GM23338 (cell line): ENCODE results near the gene PCLO. TPM values are rescaled to one million over a fixed set of nuclear protein-coding genes. Genes with fewer than 3 reads are reported as not detected.

Experiments used
- ATAC-seq: fragments of 200-7000 bp; cut with Tn5 transposase; 3 replicates; pipeline ENCODE4 v1.9.1; 2020
- DNase-seq: peaks from one replicate; pipeline ENCODE4 v3.0.0-alpha.2; 2015; ENCODE audit warnings: low spot score
- H2AFZ ChIP-seq: fragments of 200-600 bp; sonication (generic); 2 replicates; pipeline ENCODE4 v1.8.0; 2016; ENCODE audit warnings: antibody characterized with exemption, mild to moderate bottlenecking, moderate library complexity
- H3F3A ChIP-seq: fragments of 200-600 bp; sonication (generic); replicated peaks from 2 replicates; pipeline ENCODE4 v1.8.0; 2017; ENCODE audit warnings: antibody characterized with exemption, mixed run types, low read depth
- H3K27ac ChIP-seq: fragments of 200-600 bp; sonication (generic); 2 replicates; pipeline ENCODE4 v1.6.1; 2016; ENCODE audit warnings: low read depth
- H3K27me3 ChIP-seq: fragments of 200-600 bp; sonication (generic); 2 replicates; pipeline ENCODE4 v1.8.0; 2016; ENCODE audit warnings: mild to moderate bottlenecking, mixed run types, moderate library complexity; ENCODE audit not compliant: insufficient read depth
- H3K36me3 ChIP-seq: fragments of 200-600 bp; sonication (generic); 2 replicates; pipeline ENCODE4 v1.8.0; 2016; ENCODE audit warnings: mild to moderate bottlenecking; ENCODE audit not compliant: insufficient read depth
- H3K4me1 ChIP-seq: fragments of 200-600 bp; sonication (generic); 2 replicates; pipeline ENCODE4 v1.8.0; 2016; ENCODE audit warnings: mild to moderate bottlenecking, moderate library complexity; ENCODE audit not compliant: insufficient read depth
- H3K4me2 ChIP-seq: fragments of 200-600 bp; sonication (generic); 2 replicates; pipeline ENCODE4 v1.7.1; 2017; ENCODE audit warnings: mixed run types
- H3K4me3 ChIP-seq: fragments of 200-600 bp; sonication (generic); 2 replicates; pipeline ENCODE4 v1.6.1; 2016; ENCODE audit warnings: mixed run types
- H3K79me2 ChIP-seq: fragments of 200-600 bp; sonication (generic); replicated peaks from 2 replicates; pipeline ENCODE4 v1.8.0; 2017; ENCODE audit warnings: mild to moderate bottlenecking; ENCODE audit not compliant: insufficient read depth
- H3K9me2 ChIP-seq: fragments of 200-600 bp; sonication (generic); 2 replicates; pipeline ENCODE4 v1.8.0; 2017; ENCODE audit not compliant: insufficient read depth
- H4K20me1 ChIP-seq: fragments of 200-600 bp; sonication (generic); replicated peaks from 2 replicates; pipeline ENCODE4 v1.8.0; 2017; ENCODE audit warnings: mild to moderate bottlenecking; ENCODE audit not compliant: insufficient read depth
- H3K27ac Mint-ChIP-seq: 2 replicates; pipeline ENCODE4 v1.8.0; 2020; ENCODE audit warnings: inconsistent platforms, mild to moderate bottlenecking, moderate library complexity, mixed read lengths
- H3K27me3 Mint-ChIP-seq: 3 replicates; pipeline ENCODE4 v1.8.0; 2022; ENCODE audit warnings: low read depth, mild to moderate bottlenecking, moderate library complexity, mixed read lengths, inconsistent platforms; ENCODE audit not compliant: insufficient read depth, poor library complexity
- H3K36me3 Mint-ChIP-seq: 3 replicates; pipeline ENCODE4 v1.8.0; 2021; ENCODE audit warnings: low read depth, mild to moderate bottlenecking, inconsistent platforms, moderate library complexity, mixed read lengths
- H3K4me1 Mint-ChIP-seq: 3 replicates; pipeline ENCODE4 v1.8.0; 2020; ENCODE audit warnings: mild to moderate bottlenecking, inconsistent platforms, mixed read lengths
- H3K4me3 Mint-ChIP-seq: 3 replicates; pipeline ENCODE4 v1.8.0; 2021; ENCODE audit warnings: moderate library complexity, mild to moderate bottlenecking, inconsistent platforms, mixed read lengths
- H3K9me3 Mint-ChIP-seq: 3 replicates; pipeline ENCODE4 v1.8.0; 2020; ENCODE audit warnings: moderate library complexity, mild to moderate bottlenecking, inconsistent platforms, mixed read lengths
- CREB1 ChIP-seq: fragments of 250-450 bp; sonication (Bioruptor Pico); IDR thresholded peaks from 2 replicates; pipeline ENCODE4 v1.5.0; 2020; ENCODE audit warnings: low read depth, mild to moderate bottlenecking, moderate library complexity
- ETS1 ChIP-seq: IDR thresholded peaks from 2 replicates; pipeline ENCODE4 v1.6.1; 2016; ENCODE audit warnings: antibody characterized with exemption
- EZH2phosphoT487 ChIP-seq: fragments of 200-600 bp; sonication (generic); IDR thresholded peaks from one replicate; pipeline ENCODE4 v1.8.1; 2018; ENCODE audit warnings: antibody characterized with exemption; ENCODE audit not compliant: unreplicated experiment
- JUNB ChIP-seq: IDR thresholded peaks from one replicate; pipeline ENCODE4 v1.6.1; 2016; ENCODE audit warnings: antibody characterized with exemption; ENCODE audit not compliant: unreplicated experiment
- NANOG ChIP-seq: IDR thresholded peaks from 2 replicates; pipeline ENCODE4 v1.6.1; 2016; ENCODE audit warnings: antibody characterized with exemption, borderline replicate concordance
- POLR2AphosphoS5 ChIP-seq: IDR thresholded peaks from 2 replicates; pipeline ENCODE4 v1.6.1; 2016; ENCODE audit warnings: antibody characterized with exemption, low read depth
- REST ChIP-seq: IDR thresholded peaks from one replicate; pipeline ENCODE4 v1.6.1; 2018; ENCODE audit warnings: antibody characterized with exemption; ENCODE audit not compliant: unreplicated experiment
- STAT1 ChIP-seq: IDR thresholded peaks from one replicate; pipeline ENCODE4 v1.6.1; 2016; ENCODE audit warnings: antibody characterized with exemption; ENCODE audit not compliant: unreplicated experiment
- ZNF114 ChIP-seq: fragments of 250-450 bp; sonication (Bioruptor Pico); IDR thresholded peaks from 2 replicates; pipeline ENCODE4 v1.5.0; 2020; ENCODE audit warnings: mild to moderate bottlenecking, moderate library complexity
- ZNF331 ChIP-seq: fragments of 250-450 bp; sonication (Bioruptor Pico); IDR thresholded peaks from 2 replicates; pipeline ENCODE4 v1.5.0; 2020; ENCODE audit warnings: low read depth, mild to moderate bottlenecking, moderate library complexity
- polyA plus RNA-seq: library from polyadenylated mRNA; unstranded; fragments of >200 nt; fragmentation: Nextera tagmentation; extraction: Ambion mirVana; gene quantifications from 2 replicates; pipeline ENCODE4 v1.2.1, GENCODE V29; 2016
- total RNA-seq: library from RNA; depleted of rRNA; stranded (reverse); fragments of >200 nt; shearing (Covaris generic); gene quantifications from 2 replicates; pipeline ENCODE4 v1.2.3, GENCODE V29; 2014
- TF ChIP-seq, protein P1 (sequence below): fragments of 250-450 bp; sonication (Bioruptor Pico); IDR thresholded peaks from 2 replicates; pipeline ENCODE4 v1.5.0; 2020; ENCODE audit warnings: mild to moderate bottlenecking, moderate library complexity

The PCLO gene
- total and polyA plus RNA-seq, 2 experiments from 2014 or later = 7.4 to 9.1 TPM

- Mint-ChIP-seq H3K36me3 (no peaks in the 10 kb centered on the region), H3K4me3 (no peak overlapping the region), H3K4me1 (no peaks in the 10 kb centered on the region; the same call in 2 of the 3 replicates), H3K27me3 (no peaks in the 10 kb centered on the region), H3K27ac (no peak overlapping the region), H3K9me3 (no peaks in the 10 kb centered on the region)
- no peak for DNase-seq
- H3F3A ChIP-seq = no peaks in the 10 kb centered on the region
- H3K4me3 ChIP-seq = no peak overlapping the region
- ATAC-seq = no peak
- H3K27ac ChIP-seq = no peak overlapping the region
- TF ChIP-seq EZH2phosphoT487 = no peak
- no peak for TF ChIP-seq STAT1
- TF ChIP-seq ZNF331 (CRISPR knock-in tag) = no peak
- peak; percentile 46 for TF ChIP-seq REST
- H3K4me1 ChIP-seq = no peaks in the 10 kb centered on the region
- H4K20me1 ChIP-seq = no peaks in the 10 kb centered on the region
- no peak overlapping the region for H2AFZ ChIP-seq
- H3K4me2 ChIP-seq = no peak overlapping the region
- no peaks in the 10 kb centered on the region for H3K36me3 ChIP-seq
- H3K27me3 ChIP-seq = no peaks in the 10 kb centered on the region
- H3K9me2 ChIP-seq = peaks cover 8% of the 10 kb centered on the region; the same call in 1 of the 2 replicates
- no peaks in the 10 kb centered on the region for H3K79me2 ChIP-seq
Observed at GRCh38 chr7:82736633-82737032, 426.1 kb downstream of the PCLO start.

GRCh38 chr7:82732677-82733076, 430.0 kb downstream of the PCLO start:
- ATAC-seq = no peak
- H3K27me3 Mint-ChIP-seq = no peaks in the 10 kb centered on the region
- H3K36me3 Mint-ChIP-seq = no peaks in the 10 kb centered on the region
- no peaks in the 10 kb centered on the region for H3K9me3 Mint-ChIP-seq
- H3F3A ChIP-seq = no peaks in the 10 kb centered on the region
- H3K27me3 ChIP-seq = no peaks in the 10 kb centered on the region
- H3K4me3 ChIP-seq = no peak overlapping the region
- H3K27ac Mint-ChIP-seq = no peak overlapping the region
- no peak for DNase-seq
- H3K9me2 ChIP-seq = peaks cover 4% of the 10 kb centered on the region; the same call in 1 of the 2 replicates
- no peaks in the 10 kb centered on the region for H3K4me1 Mint-ChIP-seq
- no peaks in the 10 kb centered on the region for H3K36me3 ChIP-seq
- no peak overlapping the region for H2AFZ ChIP-seq
- H3K4me3 Mint-ChIP-seq = no peak overlapping the region
- H3K4me1 ChIP-seq = no peaks in the 10 kb centered on the region
- no peak overlapping the region for H3K27ac ChIP-seq
- H3K4me2 ChIP-seq = no peak overlapping the region
- H3K79me2 ChIP-seq = no peaks in the 10 kb centered on the region
- no peaks in the 10 kb centered on the region for H4K20me1 ChIP-seq
- TF ChIP-seq STAT1 (no peak), EZH2phosphoT487 (no peak), NANOG (no peak), ZNF114 (no peak), JUNB (no peak), ZNF331 (CRISPR knock-in tag) (no peak), CREB1 (no peak), POLR2AphosphoS5 (no peak), ETS1 (no peak)
- TF ChIP-seq, protein P1, sequence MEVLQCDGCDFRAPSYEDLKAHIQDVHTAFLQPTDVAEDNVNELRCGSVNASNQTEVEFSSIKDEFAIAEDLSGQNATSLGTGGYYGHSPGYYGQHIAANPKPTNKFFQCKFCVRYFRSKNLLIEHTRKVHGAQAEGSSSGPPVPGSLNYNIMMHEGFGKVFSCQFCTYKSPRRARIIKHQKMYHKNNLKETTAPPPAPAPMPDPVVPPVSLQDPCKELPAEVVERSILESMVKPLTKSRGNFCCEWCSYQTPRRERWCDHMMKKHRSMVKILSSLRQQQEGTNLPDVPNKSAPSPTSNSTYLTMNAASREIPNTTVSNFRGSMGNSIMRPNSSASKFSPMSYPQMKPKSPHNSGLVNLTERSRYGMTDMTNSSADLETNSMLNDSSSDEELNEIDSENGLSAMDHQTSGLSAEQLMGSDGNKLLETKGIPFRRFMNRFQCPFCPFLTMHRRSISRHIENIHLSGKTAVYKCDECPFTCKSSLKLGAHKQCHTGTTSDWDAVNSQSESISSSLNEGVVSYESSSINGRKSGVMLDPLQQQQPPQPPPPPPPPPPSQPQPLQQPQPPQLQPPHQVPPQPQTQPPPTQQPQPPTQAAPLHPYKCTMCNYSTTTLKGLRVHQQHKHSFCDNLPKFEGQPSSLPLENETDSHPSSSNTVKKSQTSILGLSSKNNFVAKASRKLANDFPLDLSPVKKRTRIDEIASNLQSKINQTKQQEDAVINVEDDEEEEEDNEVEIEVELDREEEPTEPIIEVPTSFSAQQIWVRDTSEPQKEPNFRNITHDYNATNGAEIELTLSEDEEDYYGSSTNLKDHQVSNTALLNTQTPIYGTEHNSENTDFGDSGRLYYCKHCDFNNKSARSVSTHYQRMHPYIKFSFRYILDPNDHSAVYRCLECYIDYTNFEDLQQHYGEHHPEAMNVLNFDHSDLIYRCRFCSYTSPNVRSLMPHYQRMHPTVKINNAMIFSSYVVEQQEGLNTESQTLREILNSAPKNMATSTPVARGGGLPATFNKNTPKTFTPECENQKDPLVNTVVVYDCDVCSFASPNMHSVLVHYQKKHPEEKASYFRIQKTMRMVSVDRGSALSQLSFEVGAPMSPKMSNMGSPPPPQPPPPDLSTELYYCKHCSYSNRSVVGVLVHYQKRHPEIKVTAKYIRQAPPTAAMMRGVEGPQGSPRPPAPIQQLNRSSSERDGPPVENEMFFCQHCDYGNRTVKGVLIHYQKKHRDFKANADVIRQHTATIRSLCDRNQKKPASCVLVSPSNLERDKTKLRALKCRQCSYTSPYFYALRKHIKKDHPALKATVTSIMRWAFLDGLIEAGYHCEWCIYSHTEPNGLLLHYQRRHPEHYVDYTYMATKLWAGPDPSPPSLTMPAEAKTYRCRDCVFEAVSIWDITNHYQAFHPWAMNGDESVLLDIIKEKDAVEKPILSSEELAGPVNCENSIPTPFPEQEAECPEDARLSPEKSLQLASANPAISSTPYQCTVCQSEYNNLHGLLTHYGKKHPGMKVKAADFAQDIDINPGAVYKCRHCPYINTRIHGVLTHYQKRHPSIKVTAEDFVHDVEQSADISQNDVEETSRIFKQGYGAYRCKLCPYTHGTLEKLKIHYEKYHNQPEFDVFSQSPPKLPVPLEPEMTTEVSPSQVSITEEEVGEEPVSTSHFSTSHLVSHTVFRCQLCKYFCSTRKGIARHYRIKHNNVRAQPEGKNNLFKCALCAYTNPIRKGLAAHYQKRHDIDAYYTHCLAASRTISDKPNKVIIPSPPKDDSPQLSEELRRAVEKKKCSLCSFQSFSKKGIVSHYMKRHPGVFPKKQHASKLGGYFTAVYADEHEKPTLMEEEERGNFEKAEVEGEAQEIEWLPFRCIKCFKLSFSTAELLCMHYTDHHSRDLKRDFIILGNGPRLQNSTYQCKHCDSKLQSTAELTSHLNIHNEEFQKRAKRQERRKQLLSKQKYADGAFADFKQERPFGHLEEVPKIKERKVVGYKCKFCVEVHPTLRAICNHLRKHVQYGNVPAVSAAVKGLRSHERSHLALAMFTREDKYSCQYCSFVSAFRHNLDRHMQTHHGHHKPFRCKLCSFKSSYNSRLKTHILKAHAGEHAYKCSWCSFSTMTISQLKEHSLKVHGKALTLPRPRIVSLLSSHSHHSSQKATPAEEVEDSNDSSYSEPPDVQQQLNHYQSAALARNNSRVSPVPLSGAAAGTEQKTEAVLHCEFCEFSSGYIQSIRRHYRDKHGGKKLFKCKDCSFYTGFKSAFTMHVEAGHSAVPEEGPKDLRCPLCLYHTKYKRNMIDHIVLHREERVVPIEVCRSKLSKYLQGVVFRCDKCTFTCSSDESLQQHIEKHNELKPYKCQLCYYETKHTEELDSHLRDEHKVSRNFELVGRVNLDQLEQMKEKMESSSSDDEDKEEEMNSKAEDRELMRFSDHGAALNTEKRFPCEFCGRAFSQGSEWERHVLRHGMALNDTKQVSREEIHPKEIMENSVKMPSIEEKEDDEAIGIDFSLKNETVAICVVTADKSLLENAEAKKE (CRISPR knock-in tag) = no peak
